OCI-LY3 (cell line): ENCODE measurements around the gene SDR42E1.

Experiments
- H2AFZ ChIP-seq: fragments of 200-600, 300-600 bp; shearing (Covaris generic); 2 replicates; pipeline ENCODE4 v1.6.0; 2014; ENCODE audit warnings: antibody characterized with exemption, low read depth, low read length
- H3K27ac ChIP-seq: fragments of 200-600, 300-600 bp; sonication (generic); 2 replicates; pipeline ENCODE4 v1.5.1; 2014; ENCODE audit warnings: mild to moderate bottlenecking, low read length, moderate library complexity, mixed read lengths
- H3K27me3 ChIP-seq: fragments of 200-600, 300-600 bp; sonication (generic); 2 replicates; pipeline ENCODE4 v1.6.1; 2014; ENCODE audit warnings: low read depth, low read length, mixed read lengths
- H3K36me3 ChIP-seq: fragments of 200-600, 300-600 bp; sonication (generic); replicated peaks from 2 replicates; pipeline ENCODE3; 2014; ENCODE audit warnings: low read depth, low read length, mixed read lengths
- H3K4me1 ChIP-seq: fragments of 300-600, 200-600 bp; sonication (generic); 2 replicates; pipeline ENCODE4 v1.6.1; 2014; ENCODE audit warnings: low read length, mixed read lengths
- H3K4me2 ChIP-seq: fragments of 200-600, 300-600 bp; sonication (generic); 2 replicates; pipeline ENCODE4 v1.6.1; 2014; ENCODE audit warnings: low read length, mixed read lengths
- H3K4me3 ChIP-seq: fragments of 300-600, 200-600 bp; sonication (generic); 2 replicates; pipeline ENCODE4 v1.5.1; 2014; ENCODE audit warnings: antibody characterized with exemption, mild to moderate bottlenecking, low read length, moderate library complexity
- H3K79me2 ChIP-seq: fragments of 300-600, 200-600 bp; shearing (Covaris generic); 2 replicates; pipeline ENCODE4 v1.6.1; 2014; ENCODE audit warnings: mild to moderate bottlenecking, low read length, mixed read lengths
- H3K9ac ChIP-seq: fragments of 300-600, 200-600 bp; shearing (Covaris generic); 2 replicates; pipeline ENCODE4 v1.6.0; 2014; ENCODE audit warnings: mild to moderate bottlenecking, low read length, moderate library complexity
- H3K9me3 ChIP-seq: fragments of 200-600, 300-600 bp; shearing (Covaris generic); 2 replicates; pipeline ENCODE4 v1.6.1; 2014; ENCODE audit warnings: low read length, mixed read lengths; ENCODE audit not compliant: insufficient read depth
- H4K20me1 ChIP-seq: fragments of 200-600, 300-600 bp; sonication (generic); 2 replicates; pipeline ENCODE4 v1.6.1; 2016; ENCODE audit warnings: low read length, mixed read lengths; ENCODE audit not compliant: insufficient read depth
- CTCF ChIP-seq: fragments of 200-600, 300-600 bp; sonication (generic); IDR thresholded peaks from 2 replicates; pipeline ENCODE4 v1.5.1; 2014; ENCODE audit warnings: antibody characterized with exemption, low read length, low read depth
- EZH2phosphoT487 ChIP-seq: fragments of 200-600 bp; shearing (Covaris generic); IDR thresholded peaks from 2 replicates; pipeline ENCODE4 v1.6.1; 2018; ENCODE audit warnings: antibody characterized with exemption, mixed run types, low read depth

Gene SDR42E1

DNA sequence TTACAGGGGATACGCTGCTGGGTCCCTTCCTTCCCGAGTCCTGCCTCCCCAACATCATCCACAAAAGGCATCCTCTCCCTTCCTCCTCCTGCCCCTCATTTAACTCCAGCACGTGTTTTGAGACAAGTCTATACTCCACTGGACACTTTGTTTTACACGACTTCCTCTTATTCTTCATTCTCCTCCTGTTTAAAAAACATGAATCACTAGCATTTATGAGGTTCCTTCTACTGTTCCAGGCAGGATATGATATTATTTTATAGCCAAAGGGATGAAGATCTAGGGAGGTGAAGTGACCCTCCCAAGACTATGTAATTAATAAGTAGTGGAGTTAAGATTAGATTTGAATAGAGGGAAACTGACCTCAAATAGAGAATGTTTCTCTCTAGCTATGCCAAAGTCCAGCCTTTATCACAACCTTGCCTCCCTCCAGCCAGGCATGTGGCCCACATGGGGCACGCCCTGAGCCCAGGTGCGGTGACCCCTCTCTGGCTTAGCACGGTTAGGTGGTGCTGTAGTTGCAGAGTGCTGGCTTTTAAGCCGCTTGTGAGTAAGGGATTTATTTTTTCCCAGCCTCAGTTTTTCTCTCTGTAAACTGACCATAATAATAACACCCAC lies 22.5 kb upstream of the SDR42E1 start:
- H2AFZ ChIP-seq = no peak overlapping the region
- no peak for TF ChIP-seq EZH2phosphoT487
- TF ChIP-seq CTCF = no peak
- no peak overlapping the region for H3K4me2 ChIP-seq
- H3K9ac ChIP-seq = no peak overlapping the region
- no peaks in the 10 kb centered on the region for H3K36me3 ChIP-seq
- no peak overlapping the region for H3K4me3 ChIP-seq
- H3K9me3 ChIP-seq = no peaks in the 10 kb centered on the region
- no peak overlapping the region for H3K27ac ChIP-seq
- no peaks in the 10 kb centered on the region for H4K20me1 ChIP-seq
- no peaks in the 10 kb centered on the region for H3K4me1 ChIP-seq
- no peaks in the 10 kb centered on the region for H3K79me2 ChIP-seq
- H3K27me3 ChIP-seq = peaks cover 47% of the 10 kb centered on the region

GRCh38 chr16:82033006-82033405 lies 21.7 kb upstream of the SDR42E1 start:
- H3K9me3 ChIP-seq = no peaks in the 10 kb centered on the region
- no peaks in the 10 kb centered on the region for H3K36me3 ChIP-seq
- no peak overlapping the region for H2AFZ ChIP-seq
- H3K27ac ChIP-seq = no peak overlapping the region
- peaks cover 42% of the 10 kb centered on the region for H3K27me3 ChIP-seq
- no peak overlapping the region for H3K9ac ChIP-seq
- H3K4me2 ChIP-seq = no peak overlapping the region
- H3K4me3 ChIP-seq = no peak overlapping the region
- H3K79me2 ChIP-seq = no peaks in the 10 kb centered on the region
- H3K4me1 ChIP-seq = no peaks in the 10 kb centered on the region
- TF ChIP-seq CTCF (no peak), EZH2phosphoT487 (no peak)
- no peaks in the 10 kb centered on the region for H4K20me1 ChIP-seq

GRCh38 chr16:82031116-82032084 lies 20.1 kb upstream of the SDR42E1 start:
- no peak overlapping the region for H3K9ac ChIP-seq
- no peaks in the 10 kb centered on the region for H3K4me1 ChIP-seq
- no peak overlapping the region for H2AFZ ChIP-seq
- H3K27me3 ChIP-seq = peaks cover 43% of the 10 kb centered on the region
- H4K20me1 ChIP-seq = no peaks in the 10 kb centered on the region
- no peaks in the 10 kb centered on the region for H3K36me3 ChIP-seq
- TF ChIP-seq CTCF (peak; percentile 43), EZH2phosphoT487 (no peak)
- no peaks in the 10 kb centered on the region for H3K9me3 ChIP-seq
- H3K4me2 ChIP-seq = no peak overlapping the region
- no peaks in the 10 kb centered on the region for H3K79me2 ChIP-seq
- H3K27ac ChIP-seq = no peak overlapping the region
- no peak overlapping the region for H3K4me3 ChIP-seq

DNA sequence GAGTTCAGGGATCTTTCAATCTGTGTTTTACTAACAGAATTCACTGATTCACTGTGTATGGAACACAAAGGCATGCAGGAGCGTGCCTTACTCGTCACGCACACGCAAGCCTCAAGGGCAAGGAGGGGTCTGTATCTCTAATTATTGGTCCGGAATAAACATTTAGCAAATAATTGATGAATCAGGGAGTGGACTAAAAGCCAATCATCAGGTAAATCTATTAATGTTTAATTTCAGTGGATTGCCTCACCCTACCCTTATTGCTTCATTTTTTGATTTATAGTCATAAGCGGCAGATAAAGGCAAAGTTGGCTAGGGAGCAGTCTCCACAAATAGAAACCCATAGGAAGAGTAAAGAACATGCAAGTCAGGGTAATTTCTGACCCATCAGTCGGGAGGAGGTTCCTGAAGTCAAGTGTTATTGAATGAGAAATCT lies 16.4 kb upstream of the SDR42E1 start:
- H3K9me3 ChIP-seq = no peaks in the 10 kb centered on the region
- no peaks in the 10 kb centered on the region for H4K20me1 ChIP-seq
- TF ChIP-seq EZH2phosphoT487 (no peak), CTCF (no peak)
- H3K4me1 ChIP-seq = no peaks in the 10 kb centered on the region
- no peaks in the 10 kb centered on the region for H3K79me2 ChIP-seq
- H3K27ac ChIP-seq = no peak overlapping the region
- no peak overlapping the region for H2AFZ ChIP-seq
- H3K9ac ChIP-seq = no peak overlapping the region
- no peak overlapping the region for H3K4me2 ChIP-seq
- no peaks in the 10 kb centered on the region for H3K36me3 ChIP-seq
- H3K4me3 ChIP-seq = no peak overlapping the region
- H3K27me3 ChIP-seq = peaks cover 44% of the 10 kb centered on the region
